SK-MEL-5 (cell line): ENCODE data around the gene DTNBP1. TPM values are rescaled to one million over a fixed set of nuclear protein-coding genes. Genes with fewer than 3 reads are reported as not detected.
A peak's percentile ranks its signal among the peaks of the same experiment; 100 is the strongest.

Source experiments
- DNase-seq: peaks from one replicate; pipeline ENCODE4 v3.0.0-alpha.2; 2016; ENCODE audit warnings: low read depth, low spot score
- in situ Hi-C: cut with HindIII; loops from 2 replicates; pipeline ENCODE4 v1.10.0; 2016; ENCODE audit warnings: low sequenced_read_pairs, high pct_unique_total_duplicates, low pct_unique_long_range_greater_than_20kb
- total RNA-seq: library from RNA; depleted of rRNA; stranded (reverse); fragments of >200 nt; shearing (Covaris generic); gene quantifications from 2 replicates; pipeline ENCODE4 v1.2.3, GENCODE V29; 2014

DTNBP1 gene
- total RNA-seq, 1 experiment from 2014 or later: 8.3 TPM

- in situ Hi-C loops: no loop called here
- DNase-seq: peak; percentile 98
These were observed 171.4 kb downstream of the DTNBP1 start for GRCh38 chr6:15491255-15491985.

GRCh38 chr6:15490242-15491100 lies 172.4 kb downstream of the DTNBP1 start:
- in situ Hi-C loops: no loop called here
- no peak for DNase-seq

GRCh38 chr6:15489261-15489962 lies 173.4 kb downstream of the DTNBP1 start:
- in situ Hi-C loops: no loop called here
- no peak for DNase-seq

GRCh38 chr6:15487262-15487661 lies 175.6 kb downstream of the DTNBP1 start:
- DNase-seq: no peak
- in situ Hi-C loops: no loop called here

- in situ Hi-C loops: no loop called here
- DNase-seq: peak; percentile 21
These were observed 176.9 kb downstream of the DTNBP1 start for GRCh38 chr6:15485936-15486335.

GRCh38 chr6:15484821-15485220 lies 178.0 kb downstream of the DTNBP1 start:
- DNase-seq: no peak
- in situ Hi-C loops: no loop called here

- no peak for DNase-seq
- in situ Hi-C loops: no loop called here
These were observed 178.7 kb downstream of the DTNBP1 start for GRCh38 chr6:15484140-15484539.

GRCh38 chr6:15483060-15483459 lies 179.8 kb downstream of the DTNBP1 start:
- in situ Hi-C loops: no loop called here
- DNase-seq: no peak

- in situ Hi-C loops: no loop called here
- DNase-seq: no peak
These were observed 181.2 kb downstream of the DTNBP1 start for GRCh38 chr6:15481390-15482291.

- no peak for DNase-seq
- in situ Hi-C loops: no loop called here
These were observed 182.3 kb downstream of the DTNBP1 start for GRCh38 chr6:15480525-15480924.

GRCh38 chr6:15479761-15480160 lies 183.1 kb downstream of the DTNBP1 start:
- no peak for DNase-seq
- in situ Hi-C loops: no loop called here

GRCh38 chr6:15477746-15478145 lies 185.1 kb downstream of the DTNBP1 start:
- no peak for DNase-seq
- in situ Hi-C loops: no loop called here

GRCh38 chr6:15476631-15477380 lies 186.0 kb downstream of the DTNBP1 start:
- in situ Hi-C loops: no loop called here

GRCh38 chr6:15475872-15476271 lies 187.0 kb downstream of the DTNBP1 start:
- in situ Hi-C loops: no loop called here
- no peak for DNase-seq

More at GRCh38 chr6:15476631-15477380, 186.0 kb downstream of the DTNBP1 start:
- no peak for DNase-seq

GRCh38 chr6:15475261-15475660 lies 187.6 kb downstream of the DTNBP1 start:
- in situ Hi-C loops: no loop called here
- DNase-seq: no peak

- no peak for DNase-seq
- in situ Hi-C loops: no loop called here
These were observed 188.6 kb downstream of the DTNBP1 start for GRCh38 chr6:15474196-15474595.

- in situ Hi-C loops: no loop called here
- peak; percentile 100 for DNase-seq
These were observed 189.1 kb downstream of the DTNBP1 start for GRCh38 chr6:15473741-15474161.
